Uterus (tissue), 4 donors: ENCODE results near the gene GPX4. TPM values are rescaled to one million over a fixed set of nuclear protein-coding genes. Genes with fewer than 3 reads are reported as not detected.

ENCODE experiments used
- DNase-seq, 2 donors: peaks; one replicate each; pipeline ENCODE4 v3.0.0-alpha.2; 2019 to 2020
- H3K27ac ChIP-seq, 2 donors: fragments of 200-600 bp; sonication (generic); 1 replicate in 1 of 2; 2 replicates in 1 of 2; pipeline ENCODE4 v1.5.1; 2016 to 2018
- H3K27me3 ChIP-seq, 2 donors: fragments of 200-600 bp; sonication (generic); one replicate each; pipeline ENCODE4 v1.5.1; 2018 to 2019; ENCODE audit warnings: control low read depth in 1 of 2
- H3K36me3 ChIP-seq, 2 donors: fragments of 200-600 bp; sonication (generic); one replicate each; pipeline ENCODE4 v1.5.1; 2019; ENCODE audit warnings: control low read depth in 1 of 2
- H3K4me1 ChIP-seq, 2 donors: fragments of 200-600 bp; sonication (generic); one replicate each; pipeline ENCODE4 v1.5.1; 2018 to 2019; ENCODE audit warnings: control low read depth in 1 of 2
- H3K4me3 ChIP-seq, 2 donors: fragments of 200-600 bp; sonication (generic); 1 replicate in 1 of 2; 2 replicates in 1 of 2; pipeline ENCODE4 v1.5.1; 2018 to 2019; ENCODE audit warnings: mild to moderate bottlenecking in 1 of 2
- H3K9me3 ChIP-seq, 2 donors: fragments of 200-600 bp; sonication (generic); one replicate each; pipeline ENCODE4 v1.5.1; 2019; ENCODE audit warnings: control low read depth in 1 of 2
- POLR2A ChIP-seq, 2 donors: fragments of 450-650 bp; IDR thresholded peaks; one replicate each; pipeline ENCODE4 v1.6.1; 2016; ENCODE audit warnings: antibody characterized with exemption in 2 of 2, mild to moderate bottlenecking in 1 of 2, moderate library complexity in 1 of 2
- intact Hi-C: fragments of 100-400 bp; cut with DNase I; formaldehyde crosslinking; loops from one replicate; pipeline ENCODE4 v1.15.1; 2023; ENCODE audit warnings: low total_unique reads
- total RNA-seq, 4 donors: library from RNA; depleted of rRNA in 3 of 4; stranded (reverse); fragments of >200 nt in 3 of 4; gene quantifications; one replicate each; pipeline versions ENCODE4 v1.1.0 to v1.2.4, GENCODE V29; 2014 to 2023
- TF ChIP-seq, protein P1 (sequence below), 4 experiments: fragments of 200-600 bp in 2 of 4; fragments of 450-650 bp in 2 of 4; sonication (generic) in 2 of 4; IDR thresholded peaks; one replicate each; pipeline ENCODE4 v1.5.1; 2016 to 2019; ENCODE audit warnings: antibody characterized with exemption in 4 of 4, mild to moderate bottlenecking in 2 of 4, moderate library complexity in 1 of 4
- donor health status: DM: yes; HTN: yes; CAD: no.

GPX4 gene
- total RNA-seq, 4 donors from 2014 or later: 68.2 to 357 (median 163) TPM

- Histone ChIP-seq H3K36me3 (no peaks in the 10 kb centered on the region), H3K27ac (no peak overlapping the region)
- intact Hi-C loops: no loop called here
Measured at GRCh38 chr19:1116726-1117581, 13.2 kb downstream of the GPX4 start.

GRCh38 chr19:1117654-1118053 is 13.9 kb downstream of the GPX4 start:
- peaks cover 4 to 5% of the 10 kb centered on the region in 2 donors for H3K4me1 ChIP-seq
- H3K36me3 ChIP-seq: no peaks in the 10 kb centered on the region
- intact Hi-C loops: no loop called here
- no peak for TF ChIP-seq POLR2A (IDR thresholded peaks at IDR 0.05)
- TF ChIP-seq, protein P1, sequence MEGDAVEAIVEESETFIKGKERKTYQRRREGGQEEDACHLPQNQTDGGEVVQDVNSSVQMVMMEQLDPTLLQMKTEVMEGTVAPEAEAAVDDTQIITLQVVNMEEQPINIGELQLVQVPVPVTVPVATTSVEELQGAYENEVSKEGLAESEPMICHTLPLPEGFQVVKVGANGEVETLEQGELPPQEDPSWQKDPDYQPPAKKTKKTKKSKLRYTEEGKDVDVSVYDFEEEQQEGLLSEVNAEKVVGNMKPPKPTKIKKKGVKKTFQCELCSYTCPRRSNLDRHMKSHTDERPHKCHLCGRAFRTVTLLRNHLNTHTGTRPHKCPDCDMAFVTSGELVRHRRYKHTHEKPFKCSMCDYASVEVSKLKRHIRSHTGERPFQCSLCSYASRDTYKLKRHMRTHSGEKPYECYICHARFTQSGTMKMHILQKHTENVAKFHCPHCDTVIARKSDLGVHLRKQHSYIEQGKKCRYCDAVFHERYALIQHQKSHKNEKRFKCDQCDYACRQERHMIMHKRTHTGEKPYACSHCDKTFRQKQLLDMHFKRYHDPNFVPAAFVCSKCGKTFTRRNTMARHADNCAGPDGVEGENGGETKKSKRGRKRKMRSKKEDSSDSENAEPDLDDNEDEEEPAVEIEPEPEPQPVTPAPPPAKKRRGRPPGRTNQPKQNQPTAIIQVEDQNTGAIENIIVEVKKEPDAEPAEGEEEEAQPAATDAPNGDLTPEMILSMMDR (IDR thresholded peaks at IDR 0.05): no peak
- H3K4me3 ChIP-seq: no peak overlapping the region
- H3K27me3 ChIP-seq: no peaks in the 10 kb centered on the region
- no peaks in the 10 kb centered on the region for H3K9me3 ChIP-seq
- H3K27ac ChIP-seq: no peak overlapping the region
- no peak for DNase-seq

More at GRCh38 chr19:1116726-1117581, 13.2 kb downstream of the GPX4 start:
- DNase-seq: no peak
- TF ChIP-seq, protein P1 (IDR thresholded peaks at IDR 0.05): no peak
- no peak for TF ChIP-seq POLR2A (IDR thresholded peaks at IDR 0.05)
- Histone ChIP-seq H3K9me3 (no peaks in the 10 kb centered on the region), H3K27me3 (no peaks in the 10 kb centered on the region), H3K4me3 (no peak overlapping the region), H3K4me1 (peaks cover 5 to 7% of the 10 kb centered on the region in 2 donors)

GRCh38 chr19:1118999-1119398 is 15.2 kb downstream of the GPX4 start:
- H3K9me3 ChIP-seq: no peaks in the 10 kb centered on the region
- no peak for DNase-seq
- H3K27me3 ChIP-seq: no peaks in the 10 kb centered on the region
- no peak overlapping the region for H3K27ac ChIP-seq
- TF ChIP-seq, protein P1 (IDR thresholded peaks at IDR 0.05): no peak
- no peak overlapping the region for H3K4me3 ChIP-seq
- no peaks in the 10 kb centered on the region for H3K36me3 ChIP-seq
- no peaks in the 10 kb centered on the region for H3K4me1 ChIP-seq
- intact Hi-C loops: no loop called here

GRCh38 chr19:1119475-1120217 is 15.9 kb downstream of the GPX4 start:
- intact Hi-C loops: no loop called here
- no peak overlapping the region for H3K4me3 ChIP-seq
- H3K4me1 ChIP-seq: no peaks in the 10 kb centered on the region
- TF ChIP-seq, protein P1 (IDR thresholded peaks at IDR 0.05): no peak
- no peak for TF ChIP-seq POLR2A (IDR thresholded peaks at IDR 0.05)
- H3K27ac ChIP-seq: no peak overlapping the region
- DNase-seq: no peak
- no peaks in the 10 kb centered on the region for H3K36me3 ChIP-seq
- H3K9me3 ChIP-seq: no peaks in the 10 kb centered on the region
- H3K27me3 ChIP-seq: no peaks in the 10 kb centered on the region

DNA sequence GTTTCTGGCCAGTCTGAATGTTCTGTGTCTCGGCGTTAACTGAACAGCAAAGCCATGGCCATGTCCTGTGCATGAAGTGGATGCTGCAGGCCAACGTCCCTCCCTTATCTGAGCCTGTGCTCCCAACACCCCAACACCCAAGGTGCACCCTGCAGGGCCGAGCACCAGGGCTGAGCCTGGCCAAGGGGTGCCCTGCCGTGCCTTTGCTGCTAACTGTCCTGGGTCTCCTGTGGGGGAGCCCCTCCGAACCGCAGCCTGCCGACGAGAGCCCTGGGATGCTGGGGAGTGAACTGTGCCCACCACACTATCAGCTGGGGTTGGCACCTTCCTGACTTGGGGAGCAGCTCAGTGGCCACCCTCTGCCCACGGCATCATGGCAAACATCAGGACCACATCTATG is 17.6 kb downstream of the GPX4 start:
- no peak overlapping the region for H3K4me3 ChIP-seq
- DNase-seq: no peak
- intact Hi-C loops: no loop called here
- no peaks in the 10 kb centered on the region for H3K9me3 ChIP-seq
- TF ChIP-seq, protein P1 (IDR thresholded peaks at IDR 0.05): no peak
- no peak for TF ChIP-seq POLR2A (IDR thresholded peaks at IDR 0.05)
- no peaks in the 10 kb centered on the region for H3K4me1 ChIP-seq
- no peaks in the 10 kb centered on the region for H3K27me3 ChIP-seq
- no peaks in the 10 kb centered on the region for H3K36me3 ChIP-seq
- no peak overlapping the region for H3K27ac ChIP-seq
